Fibroblast of skin of scalp (primary cell): ENCODE measurements around the gene SPECC1L. TPM values are rescaled to one million over a fixed set of nuclear protein-coding genes. Genes with fewer than 3 reads are reported as not detected.
"Not testable (repeated sequence)": the region's sequence is repeated elsewhere in the genome, so short reads cannot be mapped to it uniquely, and the experiment has no call there.

ENCODE experiments used
- DNase-seq: peaks from one replicate; pipeline ENCODE4 v3.0.0-alpha.2; 2013
- polyA plus RNA-seq, 2 experiments: library from polyadenylated mRNA; unstranded; fragments of 120-200 nt; gene quantifications; one replicate each; pipeline ENCODE4 v1.2.1, GENCODE V29; 2013; ENCODE audit not compliant: insufficient read length in 2 of 2

SPECC1L gene
- 31.6 TPM for polyA plus RNA-seq (2013, experiment 1 of 2; ENCODE audit: insufficient read length)
- 33.0 TPM for polyA plus RNA-seq (2013, experiment 2 of 2; ENCODE audit: insufficient read length)

- peak; percentile 93 for DNase-seq
Observed at GRCh38 chr22:24270556-24271385, at the start of gene SPECC1L. Gene SPECC1L, plus strand, starts transcription at chr22:24270831. Its CDS starts 31,401 bp downstream, at chr22:24302232.

- DNase-seq = no peak
Observed at GRCh38 chr22:24224468-24224867, 46.2 kb upstream of the SPECC1L start.

- DNase-seq = no peak
Observed at GRCh38 chr22:24225044-24225601, 45.5 kb upstream of the SPECC1L start.

GRCh38 chr22:24225951-24226350, 44.7 kb upstream of the SPECC1L start:
- DNase-seq = no peak

- DNase-seq = no peak
Observed at GRCh38 chr22:24230911-24231656, 39.5 kb upstream of the SPECC1L start.

- no peak for DNase-seq
Observed at GRCh38 chr22:24231706-24232105, 38.9 kb upstream of the SPECC1L start.

- no peak for DNase-seq
Observed at GRCh38 chr22:24232124-24232523, 38.5 kb upstream of the SPECC1L start.

GRCh38 chr22:24232725-24233124, 37.9 kb upstream of the SPECC1L start:
- no peak for DNase-seq

GRCh38 chr22:24233235-24233634, 37.4 kb upstream of the SPECC1L start:
- no peak for DNase-seq

- no peak for DNase-seq
Observed at GRCh38 chr22:24233816-24234215, 36.8 kb upstream of the SPECC1L start.

GRCh38 chr22:24235315-24235714, 35.3 kb upstream of the SPECC1L start:
- no peak for DNase-seq

- peak; percentile 49 for DNase-seq
Observed at GRCh38 chr22:24236656-24237055, 34.0 kb upstream of the SPECC1L start.

- not testable (repeated sequence) for DNase-seq
Observed at GRCh38 chr22:24238101-24238694, 32.4 kb upstream of the SPECC1L start.

- no peak for DNase-seq
Observed at GRCh38 chr22:24240381-24240780, 30.2 kb upstream of the SPECC1L start.

- DNase-seq = not testable (repeated sequence)
Observed at GRCh38 chr22:24240985-24241692, 29.5 kb upstream of the SPECC1L start.

GRCh38 chr22:24243417-24243816, 27.2 kb upstream of the SPECC1L start:
- not testable (repeated sequence) for DNase-seq

GRCh38 chr22:24244144-24244787, 26.4 kb upstream of the SPECC1L start:
- peak; percentile 43 for DNase-seq

- not testable (repeated sequence) for DNase-seq
Observed at GRCh38 chr22:24245030-24245431, 25.6 kb upstream of the SPECC1L start, which contains the start of gene GGT5. Gene GGT5, minus strand, starts transcription at chr22:24245082. Its CDS starts 357 bp downstream, at chr22:24244725.

- DNase-seq = peak; percentile 75
Observed at GRCh38 chr22:24245584-24246561, 24.8 kb upstream of the SPECC1L start.

- DNase-seq = no peak
Observed at GRCh38 chr22:24247011-24247507, 23.6 kb upstream of the SPECC1L start.
